Muscle of back (tissue), 11 donors: Measurements from ENCODE around the gene PPEF2. TPM values are rescaled to one million over a fixed set of nuclear protein-coding genes. Genes with fewer than 3 reads are reported as not detected.

Experiments
- DNase-seq, 3 donors: peaks; one replicate each; pipeline versions ENCODE4 v3.0.0 to v3.0.0-alpha.2; 2013
- polyA plus RNA-seq, 10 donors: library from polyadenylated mRNA; unstranded; fragments of 120-200 nt; gene quantifications; one replicate each; pipeline ENCODE4 v1.2.1, GENCODE V29; 2013; ENCODE audit not compliant: insufficient read length in 10 of 10

The PPEF2 gene
- polyA plus RNA-seq, 10 donors: 0.07 to 0.54 (median 0.13) TPM; not detected in 7

GRCh38 chr4:75895744-75896314 is 6.4 kb downstream of the PPEF2 start:
- DNase-seq: peak in 2 of 3 donors; percentile 4 to 30

DNA sequence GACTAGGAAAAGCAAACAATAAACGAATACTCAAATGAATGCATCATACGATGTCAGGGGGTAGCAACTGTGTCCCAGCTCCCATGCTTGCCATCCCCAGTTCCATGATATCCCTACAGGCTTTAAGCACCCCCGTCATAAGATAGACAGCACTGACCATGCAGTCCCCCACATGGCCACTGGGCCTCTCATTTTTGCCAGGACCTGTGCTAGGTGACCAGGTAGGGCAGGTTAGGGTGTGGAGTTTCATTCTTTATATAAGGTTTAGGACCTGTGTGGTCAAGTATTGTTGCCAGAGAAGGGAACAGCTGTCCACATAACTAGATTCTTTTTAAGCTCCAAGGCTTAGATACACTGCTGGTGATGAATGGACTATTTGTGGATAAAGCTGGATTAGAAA is 9.7 kb downstream of the PPEF2 start:
- no peak for DNase-seq

- DNase-seq: no peak
Measured at GRCh38 chr4:75891611-75892010, 10.6 kb downstream of the PPEF2 start.

DNA sequence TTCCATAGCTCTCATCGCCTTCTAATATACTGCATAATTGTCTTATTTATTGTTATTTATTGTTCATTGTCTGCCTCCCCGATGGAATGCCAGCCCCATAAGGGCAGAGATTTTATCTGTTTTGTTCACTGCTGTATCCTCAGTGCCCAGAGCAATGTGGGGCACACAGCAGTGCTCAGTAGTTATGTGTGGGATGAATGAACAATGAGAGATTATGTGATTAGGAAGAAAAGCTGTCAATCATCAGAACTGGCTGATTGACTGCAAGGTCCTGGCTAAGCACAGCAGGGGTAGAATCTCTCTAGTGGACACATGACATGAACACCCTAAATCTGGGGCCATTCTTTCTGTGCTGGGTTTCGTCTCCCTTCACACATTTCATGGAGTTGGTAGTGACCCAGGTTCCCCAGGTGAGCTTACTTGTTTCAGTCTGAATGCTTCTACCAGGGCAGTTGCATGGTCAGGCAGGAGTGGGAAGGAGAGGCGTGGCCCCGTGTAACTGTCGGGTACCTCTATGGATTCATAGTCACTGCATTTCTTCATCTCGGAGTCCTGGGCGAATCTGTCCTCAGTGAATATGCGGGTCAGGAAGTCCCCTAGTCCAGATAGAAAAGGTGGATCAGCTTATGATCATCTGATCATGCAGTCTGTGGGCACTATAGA is 12.6 kb downstream of the PPEF2 start:
- DNase-seq: no peak

- no peak for DNase-seq
Measured at GRCh38 chr4:75886104-75886503, 16.1 kb downstream of the PPEF2 start.

GRCh38 chr4:75881476-75881875 is 20.8 kb downstream of the PPEF2 start:
- DNase-seq: no peak

DNA sequence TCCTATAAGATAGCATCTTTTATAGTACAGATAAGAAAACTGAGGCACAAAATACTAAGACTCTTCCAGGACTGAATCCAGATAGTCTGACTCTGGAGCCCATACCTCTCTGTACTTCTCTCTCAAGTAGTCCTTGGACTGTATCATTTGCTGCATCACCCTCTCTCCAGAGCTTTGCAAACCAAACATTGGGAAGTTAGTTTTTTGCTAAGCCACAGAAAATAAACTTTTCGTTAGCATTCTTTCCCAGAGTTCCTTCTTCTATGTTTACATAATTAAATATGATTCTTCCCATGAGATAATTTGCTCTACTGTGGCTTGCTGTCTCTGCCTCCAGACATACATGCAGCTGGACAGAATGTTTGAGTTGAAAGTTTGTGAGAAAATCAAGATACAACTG is 22.0 kb downstream of the PPEF2 start:
- no peak for DNase-seq

DNA sequence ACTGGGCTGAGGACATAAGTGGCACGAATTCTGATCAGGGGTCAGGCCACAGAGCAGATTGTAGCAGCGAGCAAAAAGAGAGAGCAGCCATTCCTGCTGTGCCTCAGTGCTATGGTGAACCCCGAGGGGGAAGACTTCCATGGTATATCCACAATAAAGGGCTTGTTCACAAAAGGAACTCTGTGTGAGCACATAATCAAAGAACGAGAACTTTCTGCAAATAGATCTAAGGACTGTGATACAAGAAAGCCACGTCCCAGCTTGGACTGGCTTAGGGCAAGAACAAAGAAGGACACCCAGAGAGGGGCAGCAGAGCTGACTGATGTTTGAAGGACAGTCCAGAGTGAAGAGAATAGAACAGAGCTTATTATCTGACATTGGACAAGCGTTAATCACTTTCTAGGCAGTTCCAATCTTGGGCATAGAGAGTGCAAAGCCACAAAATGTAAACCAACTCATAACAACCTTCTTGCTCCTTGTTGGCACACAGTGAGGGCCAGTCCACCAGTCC is 24.0 kb downstream of the PPEF2 start:
- no peak for DNase-seq

GRCh38 chr4:75876218-75876617 is 26.0 kb downstream of the PPEF2 start:
- DNase-seq: no peak

GRCh38 chr4:75869100-75869499 is 33.2 kb downstream of the PPEF2 start:
- DNase-seq: no peak

DNA sequence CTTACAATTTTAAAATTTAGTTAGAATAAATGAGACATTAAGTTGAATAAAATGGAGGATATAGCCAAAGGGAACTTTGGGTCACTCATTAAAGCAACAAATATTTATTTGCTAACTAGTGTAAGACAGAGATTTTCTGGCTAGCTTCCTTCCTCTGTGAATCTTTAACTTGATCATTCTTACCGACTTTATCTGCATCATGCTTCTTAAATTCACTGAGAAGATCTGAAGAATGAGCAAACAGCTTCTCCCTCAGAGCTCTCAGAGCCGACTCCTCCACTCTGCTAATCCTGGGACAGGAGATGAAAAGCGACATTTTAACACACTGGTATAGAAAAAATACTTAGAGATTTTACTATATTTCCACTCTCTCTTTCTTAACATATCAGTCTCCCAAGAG is 35.1 kb downstream of the PPEF2 start:
- DNase-seq: no peak

GRCh38 chr4:75860606-75861005 is 41.6 kb downstream of the PPEF2 start:
- no peak for DNase-seq

DNA sequence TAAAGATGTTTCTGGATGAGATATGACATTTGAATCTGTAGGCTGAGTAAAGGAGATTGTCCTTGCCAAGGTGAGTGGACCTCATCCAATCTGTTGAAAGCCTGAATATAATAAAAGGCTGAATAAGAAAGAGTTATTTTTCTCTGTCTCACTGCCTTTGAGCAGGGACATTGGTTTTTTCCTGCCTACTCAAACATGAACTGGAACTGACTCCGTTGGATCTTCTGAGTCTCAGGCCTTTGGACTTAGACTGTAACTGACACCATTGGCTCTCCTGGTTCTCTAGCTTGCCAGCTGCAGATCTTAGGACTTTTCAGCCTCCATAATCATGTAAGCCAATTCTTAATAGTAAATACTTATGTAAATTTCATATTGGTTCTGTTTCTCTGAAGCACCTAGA is 43.5 kb downstream of the PPEF2 start:
- DNase-seq: no peak

DNA sequence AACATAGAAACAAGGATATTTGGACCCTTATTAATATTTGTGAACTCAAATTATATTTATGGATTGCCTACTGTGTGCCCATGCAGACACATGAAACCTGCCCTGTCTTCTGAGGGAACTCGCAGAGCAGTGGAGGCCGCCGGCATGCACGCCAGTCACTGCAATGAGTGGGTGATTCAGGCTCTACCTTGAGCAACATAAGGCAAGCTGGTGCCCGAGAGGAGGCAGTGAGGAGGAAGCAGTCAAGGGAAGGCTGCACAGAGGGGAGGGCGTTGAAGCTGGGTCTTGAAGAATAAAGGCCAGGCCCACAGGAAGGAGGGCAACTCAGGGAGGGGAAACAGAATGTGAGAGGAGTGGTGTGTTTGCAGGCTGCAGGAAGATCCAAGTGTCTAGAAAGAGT is 52.8 kb downstream of the PPEF2 start:
- DNase-seq: no peak

DNA sequence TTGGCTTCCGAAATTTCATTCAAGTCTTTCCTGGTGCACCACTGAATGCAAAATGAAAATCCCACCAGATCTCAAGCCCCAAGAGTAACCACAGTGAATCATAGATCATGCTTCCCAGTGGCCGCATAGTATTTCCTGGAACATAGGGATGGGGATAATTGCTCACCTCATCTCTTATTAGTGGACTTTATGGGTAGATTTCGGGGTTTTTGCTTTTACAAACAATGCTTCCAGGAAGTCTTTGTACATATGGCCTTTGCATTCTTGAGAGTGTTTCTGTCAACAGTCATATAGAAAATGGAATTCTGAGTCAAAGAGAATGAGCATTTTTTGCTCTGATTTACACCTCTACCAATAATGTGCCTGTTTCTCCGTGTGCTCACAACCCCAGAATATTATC is 53.4 kb downstream of the PPEF2 start:
- DNase-seq: peak in 1 of 3 donors; percentile 20

DNA sequence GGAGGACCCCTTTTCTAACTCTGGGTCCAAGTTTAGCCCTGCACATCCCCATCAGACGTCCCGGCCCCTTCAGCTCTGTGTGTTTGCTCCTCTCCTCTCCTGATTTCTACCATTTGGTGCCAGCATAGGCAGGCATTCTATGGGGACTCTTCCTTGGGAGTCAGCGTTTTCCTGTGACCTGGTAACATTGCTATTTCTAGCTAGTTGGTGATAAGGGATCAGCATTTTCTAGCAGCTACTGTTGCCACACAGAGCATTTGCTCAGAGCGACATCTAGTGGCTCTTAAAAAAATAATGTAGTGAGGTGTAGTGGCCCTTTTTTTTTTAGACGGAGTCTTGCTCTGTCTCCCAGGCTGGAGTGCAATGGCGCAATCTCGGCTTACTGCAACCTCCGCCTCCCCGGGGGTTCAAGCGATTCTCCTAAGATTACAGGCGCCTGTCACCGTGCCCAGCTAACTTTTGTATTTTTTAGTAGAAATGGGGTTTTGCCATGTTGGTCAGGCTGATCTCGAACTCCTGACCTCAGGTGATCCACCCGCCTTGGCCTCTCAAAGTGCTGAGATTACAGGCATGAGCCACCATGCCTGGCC is 54.0 kb downstream of the PPEF2 start:
- peak; percentile 71 to 82 (median 76) for DNase-seq

GRCh38 chr4:75845992-75846391 is 56.3 kb downstream of the PPEF2 start:
- no peak for DNase-seq

DNA sequence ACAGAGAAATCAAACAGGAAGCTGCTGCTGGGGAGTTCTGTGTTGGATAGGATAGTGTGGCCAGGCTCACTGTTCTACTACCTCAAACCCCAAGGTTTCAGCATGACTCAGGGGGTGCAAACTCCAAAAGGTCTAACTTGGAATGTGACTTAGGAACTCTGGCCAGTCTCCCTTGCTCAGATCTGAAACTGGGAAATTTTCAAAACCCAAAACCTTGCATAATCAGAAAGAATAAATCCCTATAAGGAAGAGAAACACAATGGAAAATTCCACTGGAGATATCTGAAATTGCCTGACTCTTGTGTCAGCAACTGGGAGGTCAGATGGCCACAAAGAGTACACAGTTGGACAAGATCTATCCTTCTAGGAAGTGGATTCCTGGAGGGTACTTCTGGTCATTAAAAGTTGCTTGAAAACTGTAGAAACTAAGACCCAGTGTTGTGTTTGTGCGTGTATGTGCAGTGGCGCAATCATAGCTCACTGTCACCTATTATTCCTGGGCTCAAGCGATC is 58.0 kb downstream of the PPEF2 start:
- DNase-seq: peak in 1 of 3 donors; percentile 61

DNA sequence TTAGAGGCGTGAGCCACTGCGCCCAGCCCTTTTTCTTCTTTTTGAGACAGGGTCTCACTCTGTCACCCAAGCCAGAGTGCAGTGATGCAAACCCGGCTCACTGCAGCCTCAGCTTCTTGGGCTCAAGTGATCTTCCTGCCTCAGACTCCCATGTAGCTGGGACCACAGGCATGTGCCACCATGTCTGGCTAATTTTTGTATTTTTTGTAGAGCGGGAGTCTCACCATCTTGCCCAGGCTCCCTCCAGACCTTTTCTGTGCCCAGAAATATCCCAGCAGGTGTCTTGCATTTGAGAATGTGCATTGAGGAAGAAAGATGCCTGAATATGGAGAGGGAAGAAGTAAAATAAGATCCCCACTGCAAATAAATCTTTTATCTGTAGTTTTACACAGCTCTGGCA is 58.7 kb downstream of the PPEF2 start:
- DNase-seq: no peak

DNA sequence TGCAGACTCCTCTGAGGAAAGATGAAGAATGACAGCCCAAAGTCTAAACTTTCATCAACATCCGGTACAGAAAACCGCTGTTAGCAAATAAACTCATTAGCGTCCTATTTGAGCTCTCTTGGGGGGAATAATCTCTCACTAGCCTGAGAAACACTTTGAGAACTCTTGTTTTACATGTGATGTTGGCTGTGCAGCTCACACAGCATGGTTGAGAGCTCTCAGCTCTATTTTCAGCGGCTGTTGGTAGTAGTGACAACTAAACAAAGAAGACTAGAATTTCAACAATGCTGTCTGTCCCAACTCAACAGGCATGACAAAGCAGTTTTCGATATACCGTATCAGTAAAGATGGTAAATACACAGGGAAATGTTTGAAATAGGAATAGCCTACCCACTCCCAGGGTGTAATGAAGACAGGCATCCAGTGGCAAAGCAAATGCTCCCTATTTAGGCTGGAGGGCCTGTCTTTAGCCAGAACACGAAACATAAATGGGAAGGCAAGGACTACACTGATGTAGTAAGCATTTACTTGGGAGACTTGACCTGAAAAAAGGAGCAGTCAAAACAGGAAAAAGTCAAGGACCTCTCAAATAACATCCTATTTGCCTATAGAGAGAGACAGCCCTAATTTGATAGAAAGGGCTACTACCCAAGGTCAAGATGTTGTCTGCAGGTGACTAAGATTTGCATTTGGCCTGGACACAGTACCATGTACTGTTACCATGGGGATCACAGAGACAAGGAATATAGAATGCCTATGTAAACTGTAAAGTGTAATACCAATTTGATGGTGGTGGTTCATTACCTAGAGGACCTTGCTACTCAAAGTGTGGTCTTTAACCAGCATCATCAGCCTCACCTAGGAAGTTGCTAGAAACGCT is 60.4 kb downstream of the PPEF2 start:
- DNase-seq: no peak

- no peak for DNase-seq
Measured at GRCh38 chr4:75834772-75835154, 67.5 kb downstream of the PPEF2 start.

- DNase-seq: no peak
Measured at GRCh38 chr4:75834095-75834771, 68.0 kb downstream of the PPEF2 start.
